K562 treated with DMSO at 1 percent for 4 hours (cell line): Measurements from ENCODE around the gene MEFV. TPM values are rescaled to one million over a fixed set of nuclear protein-coding genes. Genes with fewer than 3 reads are reported as not detected.

Source experiments
- total RNA-seq: library from RNA; unstranded; fragments of 300-600 nt; gene quantifications from 2 replicates; pipeline ENCODE4 v1.2.3, GENCODE V29; 2022; ENCODE audit not compliant: insufficient read depth

The MEFV gene, protein sequence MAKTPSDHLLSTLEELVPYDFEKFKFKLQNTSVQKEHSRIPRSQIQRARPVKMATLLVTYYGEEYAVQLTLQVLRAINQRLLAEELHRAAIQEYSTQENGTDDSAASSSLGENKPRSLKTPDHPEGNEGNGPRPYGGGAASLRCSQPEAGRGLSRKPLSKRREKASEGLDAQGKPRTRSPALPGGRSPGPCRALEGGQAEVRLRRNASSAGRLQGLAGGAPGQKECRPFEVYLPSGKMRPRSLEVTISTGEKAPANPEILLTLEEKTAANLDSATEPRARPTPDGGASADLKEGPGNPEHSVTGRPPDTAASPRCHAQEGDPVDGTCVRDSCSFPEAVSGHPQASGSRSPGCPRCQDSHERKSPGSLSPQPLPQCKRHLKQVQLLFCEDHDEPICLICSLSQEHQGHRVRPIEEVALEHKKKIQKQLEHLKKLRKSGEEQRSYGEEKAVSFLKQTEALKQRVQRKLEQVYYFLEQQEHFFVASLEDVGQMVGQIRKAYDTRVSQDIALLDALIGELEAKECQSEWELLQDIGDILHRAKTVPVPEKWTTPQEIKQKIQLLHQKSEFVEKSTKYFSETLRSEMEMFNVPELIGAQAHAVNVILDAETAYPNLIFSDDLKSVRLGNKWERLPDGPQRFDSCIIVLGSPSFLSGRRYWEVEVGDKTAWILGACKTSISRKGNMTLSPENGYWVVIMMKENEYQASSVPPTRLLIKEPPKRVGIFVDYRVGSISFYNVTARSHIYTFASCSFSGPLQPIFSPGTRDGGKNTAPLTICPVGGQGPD
- total RNA-seq, result not detected in 2 replicates

GRCh38 chr16:3256146-3256865, at the start of gene MEFV:
MEFV (minus strand) TSS chr16:3256633; CDS start chr16:3256587, 46 bp downstream.

GRCh38 chr16:3305109-3306068, 49.0 kb upstream of the MEFV start, which contains the start of the genes TIGD7 and ZNF75A:
TIGD7 (minus strand) TSS chr16:3305430; CDS start chr16:3300614, 4,816 bp downstream.
ZNF75A (plus strand) TSS chr16:3305497; CDS start chr16:3308429, 2,932 bp downstream.

DNA sequence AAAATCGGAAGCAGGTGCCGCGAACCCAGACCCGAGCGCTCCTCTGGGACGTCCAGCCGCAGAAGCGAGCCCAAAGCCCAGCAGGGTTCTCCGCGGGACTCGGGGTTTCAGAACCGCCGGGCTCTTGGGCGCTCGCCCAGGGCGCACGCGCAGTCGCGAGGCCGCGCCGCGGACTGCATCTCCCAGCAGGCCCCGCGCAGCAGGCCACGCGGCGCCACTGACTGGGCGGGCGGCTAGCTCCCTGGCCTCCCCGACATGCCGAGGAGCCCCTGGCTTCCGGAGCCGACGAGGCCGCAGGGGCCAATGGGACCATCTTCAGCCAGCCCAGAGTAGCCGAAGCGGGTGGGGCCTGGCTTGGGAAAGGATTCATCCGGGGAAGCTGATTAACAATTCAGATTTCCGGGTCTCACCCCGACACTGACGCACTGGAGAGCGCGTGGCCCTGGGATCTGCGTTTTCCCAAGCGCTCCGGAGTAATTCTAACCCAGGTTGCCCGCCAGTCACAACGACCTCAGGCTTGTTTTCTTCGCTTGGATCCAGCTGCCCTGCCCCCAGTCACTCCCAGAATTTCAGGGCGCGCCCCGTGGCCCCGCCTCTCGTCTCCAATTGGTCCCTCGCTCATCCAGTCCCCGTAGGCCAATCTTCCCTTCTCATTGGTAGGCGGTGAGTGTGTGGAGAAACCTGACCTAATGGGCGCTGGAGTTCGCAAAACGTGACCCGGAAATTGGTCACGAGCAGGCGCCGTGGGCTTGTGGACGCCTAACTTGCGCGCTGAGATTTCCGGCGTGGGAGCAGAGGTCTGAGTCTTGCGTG, 26.5 kb upstream of the MEFV start, which contains the start of gene ZNF263:
TSS of gene ZNF263 (plus strand) at position 762 of the 813 bp plus-strand sequence. CDS start 328 bp downstream, outside the sequence.

GRCh38 chr16:3234857-3235561, 21.4 kb downstream of the MEFV start, which contains the start of gene ZNF200:
ZNF200 (minus strand) TSS chr16:3235158; CDS start chr16:3233755, 1,403 bp downstream.

Other genes starting within 250 kb of the MEFV start
- gene CLDN9, start 243.7 kb downstream of the MEFV start, total RNA-seq, result 3.2 and 4.8 TPM in 2 replicates
- gene CLDN6, start 238.4 kb downstream of the MEFV start, total RNA-seq, result 0.75 and 1.1 TPM in 2 replicates
- 18.9 and 26.6 TPM in 2 replicates for gene TNFRSF12A, start 236.3 kb downstream of the MEFV start, total RNA-seq
- 29.9 and 38.3 TPM in 2 replicates for gene HCFC1R1, start 232.7 kb downstream of the MEFV start, total RNA-seq
- gene THOC6, start 232.6 kb downstream of the MEFV start, total RNA-seq, result 53.0 and 55.1 TPM in 2 replicates
- not detected in 2 replicates for gene BICDL2, start 219.7 kb downstream of the MEFV start, total RNA-seq
- gene MMP25, start 210.1 kb downstream of the MEFV start, total RNA-seq, result not detected in 2 replicates
- gene IL32, start 191.0 kb downstream of the MEFV start, total RNA-seq, result 24.6 and 29.6 TPM in 2 replicates
- not detected in 2 replicates for gene ZSCAN10, start 157.3 kb downstream of the MEFV start, total RNA-seq
- gene ZNF205, start 144.0 kb downstream of the MEFV start, total RNA-seq, result 22.9 and 23.2 TPM in 2 replicates
- gene ZNF213, start 121.6 kb downstream of the MEFV start, total RNA-seq, result 17.6 and 18.0 TPM in 2 replicates
- gene OR1F1, start 68.4 kb downstream of the MEFV start, total RNA-seq, result not detected in 2 replicates
- gene ZNF200, start 21.5 kb downstream of the MEFV start, total RNA-seq, result 8.6 and 14.7 TPM in 2 replicates
- gene ZNF263, start 26.9 kb upstream of the MEFV start, total RNA-seq, result 27.5 and 30.6 TPM in 2 replicates
- 0.86 and 0.98 TPM in 2 replicates for gene TIGD7, start 48.8 kb upstream of the MEFV start, total RNA-seq
- gene ZNF75A, start 48.9 kb upstream of the MEFV start, total RNA-seq, result 6.4 and 9.8 TPM in 2 replicates
- not detected in 2 replicates for gene OR2C1, start 99.3 kb upstream of the MEFV start, total RNA-seq
- 10.3 and 11.8 TPM in 2 replicates for gene ZSCAN32, start 144.4 kb upstream of the MEFV start, total RNA-seq
- gene ZNF174, start 144.6 kb upstream of the MEFV start, total RNA-seq, result 10.9 and 14.2 TPM in 2 replicates
- 0.34 and 0.56 TPM in 2 replicates for gene ZNF597, start 186.9 kb upstream of the MEFV start, total RNA-seq
- 37.2 and 45.1 TPM in 2 replicates for gene NAA60, start 187.0 kb upstream of the MEFV start, total RNA-seq
- not detected in 2 replicates for gene C16orf90, start 238.9 kb upstream of the MEFV start, total RNA-seq
- gene CLUAP1, start 244.4 kb upstream of the MEFV start, total RNA-seq, result 1.1 and 3.4 TPM in 2 replicates